ENCODE data around the gene SMYD5. TPM values are rescaled to one million over a fixed set of nuclear protein-coding genes. Genes with fewer than 3 reads are reported as not detected.

SMYD5 gene
- total and polyA plus RNA-seq, 9 of the 15 experiments (the other 6 are each of a cell fraction or from before 2014, with no cell fraction given): 11.4 to 56.8 (median 32.0) TPM

DNA sequence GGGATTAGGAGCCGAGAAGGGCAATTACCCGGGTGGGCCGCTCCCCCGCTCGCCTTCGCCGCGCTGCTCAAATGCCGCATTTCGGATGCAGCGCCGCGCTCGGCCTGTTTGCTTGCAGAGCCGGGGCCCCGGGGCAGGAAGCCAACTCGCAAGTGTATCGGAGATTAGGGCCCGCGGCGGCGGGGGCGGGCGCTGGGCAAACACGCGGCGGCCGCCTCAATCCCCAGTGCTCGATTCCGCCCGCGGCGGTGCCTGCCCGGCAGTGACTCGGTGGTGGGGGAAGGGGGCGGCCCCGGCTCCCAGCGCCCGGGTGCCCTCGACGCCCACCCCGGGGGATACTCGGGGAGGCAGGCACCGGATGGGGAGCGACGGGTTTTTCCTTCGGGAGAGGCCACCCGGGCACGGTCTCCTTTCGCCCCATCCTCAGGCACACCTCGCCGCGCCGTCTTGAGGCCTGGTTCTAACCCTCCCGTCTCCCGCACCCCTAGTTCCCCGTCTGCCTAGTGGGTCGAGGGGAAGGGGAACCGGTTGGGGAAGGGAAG is 38.3 kb upstream of the SMYD5 start (continued):
- TF ChIP-seq, protein P1, sequence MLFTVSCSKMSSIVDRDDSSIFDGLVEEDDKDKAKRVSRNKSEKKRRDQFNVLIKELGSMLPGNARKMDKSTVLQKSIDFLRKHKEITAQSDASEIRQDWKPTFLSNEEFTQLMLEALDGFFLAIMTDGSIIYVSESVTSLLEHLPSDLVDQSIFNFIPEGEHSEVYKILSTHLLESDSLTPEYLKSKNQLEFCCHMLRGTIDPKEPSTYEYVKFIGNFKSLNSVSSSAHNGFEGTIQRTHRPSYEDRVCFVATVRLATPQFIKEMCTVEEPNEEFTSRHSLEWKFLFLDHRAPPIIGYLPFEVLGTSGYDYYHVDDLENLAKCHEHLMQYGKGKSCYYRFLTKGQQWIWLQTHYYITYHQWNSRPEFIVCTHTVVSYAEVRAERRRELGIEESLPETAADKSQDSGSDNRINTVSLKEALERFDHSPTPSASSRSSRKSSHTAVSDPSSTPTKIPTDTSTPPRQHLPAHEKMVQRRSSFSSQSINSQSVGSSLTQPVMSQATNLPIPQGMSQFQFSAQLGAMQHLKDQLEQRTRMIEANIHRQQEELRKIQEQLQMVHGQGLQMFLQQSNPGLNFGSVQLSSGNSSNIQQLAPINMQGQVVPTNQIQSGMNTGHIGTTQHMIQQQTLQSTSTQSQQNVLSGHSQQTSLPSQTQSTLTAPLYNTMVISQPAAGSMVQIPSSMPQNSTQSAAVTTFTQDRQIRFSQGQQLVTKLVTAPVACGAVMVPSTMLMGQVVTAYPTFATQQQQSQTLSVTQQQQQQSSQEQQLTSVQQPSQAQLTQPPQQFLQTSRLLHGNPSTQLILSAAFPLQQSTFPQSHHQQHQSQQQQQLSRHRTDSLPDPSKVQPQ (CRISPR knock-in tag; IDR thresholded peaks at IDR 0.05; ENCODE audit: borderline replicate concordance): no peak
- TF ChIP-seq, protein P2, sequence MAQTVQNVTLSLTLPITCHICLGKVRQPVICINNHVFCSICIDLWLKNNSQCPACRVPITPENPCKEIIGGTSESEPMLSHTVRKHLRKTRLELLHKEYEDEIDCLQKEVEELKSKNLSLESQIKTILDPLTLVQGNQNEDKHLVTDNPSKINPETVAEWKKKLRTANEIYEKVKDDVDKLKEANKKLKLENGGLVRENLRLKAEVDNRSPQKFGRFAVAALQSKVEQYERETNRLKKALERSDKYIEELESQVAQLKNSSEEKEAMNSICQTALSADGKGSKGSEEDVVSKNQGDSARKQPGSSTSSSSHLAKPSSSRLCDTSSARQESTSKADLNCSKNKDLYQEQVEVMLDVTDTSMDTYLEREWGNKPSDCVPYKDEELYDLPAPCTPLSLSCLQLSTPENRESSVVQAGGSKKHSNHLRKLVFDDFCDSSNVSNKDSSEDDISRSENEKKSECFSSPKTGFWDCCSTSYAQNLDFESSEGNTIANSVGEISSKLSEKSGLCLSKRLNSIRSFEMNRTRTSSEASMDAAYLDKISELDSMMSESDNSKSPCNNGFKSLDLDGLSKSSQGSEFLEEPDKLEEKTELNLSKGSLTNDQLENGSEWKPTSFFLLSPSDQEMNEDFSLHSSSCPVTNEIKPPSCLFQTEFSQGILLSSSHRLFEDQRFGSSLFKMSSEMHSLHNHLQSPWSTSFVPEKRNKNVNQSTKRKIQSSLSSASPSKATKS (CRISPR knock-in tag; IDR thresholded peaks at IDR 0.05): no peak
- TF ChIP-seq, protein P3, sequence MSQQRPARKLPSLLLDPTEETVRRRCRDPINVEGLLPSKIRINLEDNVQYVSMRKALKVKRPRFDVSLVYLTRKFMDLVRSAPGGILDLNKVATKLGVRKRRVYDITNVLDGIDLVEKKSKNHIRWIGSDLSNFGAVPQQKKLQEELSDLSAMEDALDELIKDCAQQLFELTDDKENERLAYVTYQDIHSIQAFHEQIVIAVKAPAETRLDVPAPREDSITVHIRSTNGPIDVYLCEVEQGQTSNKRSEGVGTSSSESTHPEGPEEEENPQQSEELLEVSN (IDR thresholded peaks at IDR 0.05; ENCODE audit: borderline replicate concordance in 1 of 2, extremely low read depth in 1 of 2, insufficient read depth in 1 of 2, insufficient read length in 1 of 2, low read depth in 1 of 2, low read length in 1 of 2, poor library complexity in 1 of 2, severe bottlenecking in 1 of 2): peak; percentile 77 to 97
- TF ChIP-seq ARHGAP35 (IDR thresholded peaks at IDR 0.05; ENCODE audit: partially characterized antibody) (no peak), POLR3A (IDR thresholded peaks at IDR 0.05; ENCODE audit: borderline replicate concordance, extremely low read depth, insufficient read depth, insufficient read length) (no peak), ZNF586 (CRISPR knock-in tag; conservative IDR thresholded peaks at IDR 0.05) (no peak)

Data from K562 (cell line).